GM11168 (cell line): ENCODE data around the gene ADCY3.
"Not testable (repeated sequence)": the region's sequence is repeated elsewhere in the genome, so short reads cannot be mapped to it uniquely, and the experiment has no call there.

Source experiments
- in situ Hi-C: fragments of 300-500 bp; cut with MboI; formaldehyde crosslinking; loops from one replicate; pipeline ENCODE4 v1.12.0; 2022; ENCODE audit warnings: low sequenced_read_pairs; ENCODE audit not compliant: unreplicated experiment

Gene ADCY3

DNA sequence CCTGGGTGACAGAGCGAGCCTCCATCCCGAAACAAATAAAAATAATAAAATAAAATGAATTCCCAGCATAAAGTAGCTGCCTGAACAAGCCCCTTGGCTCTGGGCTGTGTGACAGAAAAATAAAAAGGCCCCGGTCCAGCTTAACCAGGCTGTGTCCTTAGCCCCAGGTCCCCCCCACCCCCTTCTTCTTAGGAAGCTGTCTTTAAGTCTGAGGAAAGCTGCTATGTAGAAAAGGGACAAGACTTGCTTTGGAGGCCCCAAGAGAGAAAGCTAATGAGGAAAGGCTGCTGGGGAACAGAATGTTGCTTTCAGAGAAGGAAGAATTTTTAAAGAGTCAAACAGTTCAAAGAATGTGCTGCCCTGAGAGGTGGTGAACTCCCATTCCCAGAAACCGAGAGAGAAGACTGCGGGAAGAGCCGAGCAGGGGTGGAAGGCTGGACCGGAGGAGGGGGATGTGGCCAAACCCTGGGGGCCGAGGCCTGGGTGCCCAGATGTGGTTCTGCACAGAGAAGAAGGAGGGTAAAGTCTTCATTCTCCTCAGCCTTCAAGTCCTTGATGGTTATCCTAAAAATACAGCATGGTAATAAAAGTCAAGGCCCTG lies 64.9 kb downstream of the ADCY3 start:
- in situ Hi-C loops = no loop called here

DNA sequence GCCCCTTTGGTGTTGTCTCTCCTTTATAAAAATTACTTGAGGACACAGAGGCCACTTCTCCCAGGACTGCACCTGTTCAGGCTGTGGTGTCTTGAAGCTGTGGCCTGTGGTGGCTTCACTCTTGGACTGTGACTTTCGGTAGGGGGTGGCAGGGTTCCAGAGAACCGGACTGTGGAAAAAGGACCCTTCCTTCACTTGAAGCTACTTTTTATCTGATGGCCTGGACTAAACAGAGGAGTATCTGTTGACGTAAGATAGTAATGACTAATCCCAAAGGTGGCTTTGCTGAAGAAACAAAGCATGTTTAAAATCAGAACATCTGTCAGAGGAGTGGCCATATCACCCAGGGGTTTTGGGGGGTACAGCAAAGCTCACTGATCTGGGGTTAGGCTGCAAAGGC lies 66.0 kb downstream of the ADCY3 start:
- in situ Hi-C loops = no loop called here

DNA sequence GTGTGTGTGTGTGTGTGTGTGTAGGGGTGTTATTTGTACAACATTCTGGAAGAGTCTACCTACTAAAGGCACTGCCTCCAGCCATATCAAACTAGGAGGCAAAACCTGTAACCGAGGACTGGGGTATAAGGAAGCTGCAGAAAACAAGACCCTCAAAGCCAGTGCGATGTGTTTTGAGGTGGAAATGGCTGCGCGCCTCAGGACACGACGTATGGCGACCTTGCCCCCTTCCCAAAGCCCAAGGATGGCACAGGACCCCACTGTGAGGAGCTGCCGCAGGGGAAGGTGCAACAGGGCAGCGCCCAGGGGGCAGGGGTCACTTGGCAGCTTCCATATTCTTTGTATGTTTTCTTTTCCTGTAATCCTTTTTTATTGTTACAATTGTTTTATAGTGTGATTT lies 67.0 kb downstream of the ADCY3 start:
- in situ Hi-C loops = no loop called here

DNA sequence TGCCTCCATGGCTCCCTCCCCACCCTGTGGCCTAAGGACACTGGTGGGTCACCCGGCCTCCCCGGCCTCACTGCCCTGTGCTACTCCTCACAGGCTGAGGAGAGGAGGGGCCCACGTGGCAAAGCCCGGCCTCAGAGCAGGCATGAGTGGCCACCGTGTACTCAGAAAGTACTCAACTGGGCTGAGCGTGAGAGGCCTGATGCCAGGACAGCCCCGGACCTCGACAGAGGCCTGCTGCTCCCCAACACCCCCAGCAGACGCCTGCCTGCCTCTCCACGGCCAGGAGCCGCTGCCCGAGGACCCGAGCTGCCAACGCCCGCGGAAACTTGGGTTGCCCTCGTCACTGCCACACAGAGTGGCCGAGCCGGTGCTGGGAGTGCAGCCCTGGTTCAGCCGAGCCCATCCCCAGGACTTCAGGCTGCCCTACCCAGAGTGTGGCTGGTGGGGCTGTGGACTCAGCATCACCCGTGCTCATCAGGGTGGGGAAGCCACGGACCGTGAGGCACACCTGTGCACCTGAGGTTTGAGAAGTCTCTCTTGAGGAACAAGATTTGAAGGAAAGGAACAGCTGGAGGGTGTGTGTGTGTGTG lies 67.5 kb downstream of the ADCY3 start:
- in situ Hi-C loops = no loop called here

DNA sequence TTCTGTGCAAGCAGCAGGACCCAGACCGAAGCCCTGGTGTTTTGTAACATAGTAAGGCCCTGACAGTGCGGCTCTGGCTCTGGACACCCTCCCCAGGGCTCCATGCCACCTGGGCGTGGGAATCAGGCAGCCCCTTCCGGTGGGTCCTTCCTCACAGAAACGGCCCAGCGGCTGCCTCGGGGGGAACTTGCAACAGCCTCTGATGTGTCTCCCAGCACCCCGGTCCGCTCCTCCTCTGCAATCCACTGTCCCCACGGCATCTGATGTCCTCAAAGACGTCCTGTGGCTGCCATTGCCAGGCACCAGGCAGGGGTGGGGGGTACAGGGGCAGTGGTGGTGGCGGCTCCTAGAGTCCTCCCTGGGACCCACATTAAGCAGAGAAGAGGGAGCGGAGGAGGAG lies 68.0 kb downstream of the ADCY3 start:
- in situ Hi-C loops = no loop called here

DNA sequence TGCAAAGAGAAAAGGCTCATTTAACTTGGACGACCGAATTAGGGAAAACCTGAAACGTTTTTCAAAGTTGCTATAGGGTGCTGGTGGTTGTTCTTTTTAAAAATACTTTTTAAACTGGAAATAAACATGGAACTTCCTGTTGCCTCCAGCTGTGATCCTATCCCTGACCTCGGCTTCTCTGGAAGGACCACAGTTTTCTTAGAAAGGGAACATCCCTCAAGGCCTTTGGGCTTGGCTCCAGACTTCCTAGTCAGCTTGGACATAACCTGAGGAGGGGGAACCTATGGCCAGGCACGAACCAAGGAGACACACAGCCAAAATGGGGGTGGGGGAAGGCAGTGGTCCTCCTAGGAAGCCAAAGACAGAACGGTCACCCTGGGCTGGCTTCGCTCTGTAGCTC lies 69.1 kb downstream of the ADCY3 start:
- in situ Hi-C loops = no loop called here

DNA sequence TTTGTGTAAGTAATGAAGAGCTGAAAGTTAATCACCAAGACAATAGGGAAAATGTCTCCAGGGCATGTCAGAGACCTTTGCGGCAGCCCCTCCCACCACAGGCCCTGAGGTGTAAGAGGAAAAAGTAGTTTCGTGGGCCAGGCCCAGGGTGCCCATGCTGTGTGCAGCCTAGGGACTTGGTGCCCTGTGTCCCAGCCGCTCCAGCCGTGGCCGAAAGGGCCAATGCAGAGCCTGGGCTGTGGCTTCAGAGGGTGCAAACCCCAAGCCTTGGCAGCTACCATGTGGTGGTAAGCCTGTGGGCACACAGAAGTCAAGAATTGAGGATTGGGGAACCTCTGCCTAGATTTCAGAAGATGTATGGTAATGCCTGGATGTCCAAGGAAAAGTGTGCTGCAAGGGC lies 74.3 kb downstream of the ADCY3 start:
- in situ Hi-C loops = no loop called here

DNA sequence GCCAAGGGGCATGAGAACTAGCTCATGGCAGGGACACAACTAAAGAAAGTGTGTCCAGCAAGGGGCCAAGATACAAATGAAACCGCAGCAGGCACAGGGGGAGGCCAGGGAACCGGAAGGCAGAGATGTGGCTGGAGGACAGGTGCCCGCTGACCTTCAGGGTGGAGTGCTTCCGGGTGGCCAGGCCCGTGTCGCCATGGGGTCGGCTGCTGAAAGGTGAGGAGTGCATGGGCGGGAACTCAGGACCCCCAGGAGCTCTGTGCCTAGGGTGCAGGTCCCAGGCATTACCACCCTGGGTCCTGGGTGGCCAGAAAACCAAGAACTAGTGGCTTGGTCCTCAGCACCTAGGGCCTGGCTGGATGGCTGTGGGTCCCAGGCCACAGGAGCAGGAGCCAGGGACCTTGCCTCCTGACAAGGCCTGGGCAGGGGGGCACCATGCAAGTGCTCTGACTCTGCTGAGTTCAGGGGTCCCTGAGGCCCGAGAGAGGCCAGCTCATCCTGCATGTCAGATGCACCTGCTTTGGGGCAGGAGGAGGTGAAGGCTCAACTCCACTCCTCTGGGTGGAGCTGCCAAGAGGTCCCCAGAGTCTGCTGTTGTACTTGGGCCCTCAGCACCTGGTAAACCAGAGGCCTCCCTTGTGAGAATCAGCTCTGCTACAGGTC lies 75.9 kb downstream of the ADCY3 start:
- in situ Hi-C loops = no loop called here

DNA sequence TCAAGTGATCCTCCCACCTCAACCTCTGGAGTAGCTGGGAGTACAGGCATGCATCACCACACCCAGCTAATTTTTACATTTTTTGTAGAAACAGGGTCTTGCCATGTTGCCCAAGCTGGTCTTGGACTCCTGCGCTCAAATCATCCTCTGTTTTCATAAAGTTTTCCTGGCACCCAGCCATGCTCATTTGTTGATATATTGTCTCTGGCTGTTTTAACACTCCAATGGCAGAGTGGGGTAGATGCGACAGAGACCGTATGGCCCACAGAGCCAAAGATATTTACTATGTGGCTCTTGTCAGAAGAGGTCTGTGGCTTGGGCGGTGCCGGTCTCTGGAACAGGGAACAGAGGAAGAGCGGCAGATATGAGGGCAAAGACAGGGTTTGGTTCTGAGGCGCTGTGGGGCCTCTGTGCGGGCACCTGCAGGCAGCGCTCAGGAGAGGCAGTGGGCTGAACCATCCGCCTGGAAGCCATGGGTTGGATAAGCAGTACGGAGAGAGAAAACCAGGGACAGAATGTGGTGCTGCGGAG lies 76.6 kb downstream of the ADCY3 start:
- in situ Hi-C loops = no loop called here

DNA sequence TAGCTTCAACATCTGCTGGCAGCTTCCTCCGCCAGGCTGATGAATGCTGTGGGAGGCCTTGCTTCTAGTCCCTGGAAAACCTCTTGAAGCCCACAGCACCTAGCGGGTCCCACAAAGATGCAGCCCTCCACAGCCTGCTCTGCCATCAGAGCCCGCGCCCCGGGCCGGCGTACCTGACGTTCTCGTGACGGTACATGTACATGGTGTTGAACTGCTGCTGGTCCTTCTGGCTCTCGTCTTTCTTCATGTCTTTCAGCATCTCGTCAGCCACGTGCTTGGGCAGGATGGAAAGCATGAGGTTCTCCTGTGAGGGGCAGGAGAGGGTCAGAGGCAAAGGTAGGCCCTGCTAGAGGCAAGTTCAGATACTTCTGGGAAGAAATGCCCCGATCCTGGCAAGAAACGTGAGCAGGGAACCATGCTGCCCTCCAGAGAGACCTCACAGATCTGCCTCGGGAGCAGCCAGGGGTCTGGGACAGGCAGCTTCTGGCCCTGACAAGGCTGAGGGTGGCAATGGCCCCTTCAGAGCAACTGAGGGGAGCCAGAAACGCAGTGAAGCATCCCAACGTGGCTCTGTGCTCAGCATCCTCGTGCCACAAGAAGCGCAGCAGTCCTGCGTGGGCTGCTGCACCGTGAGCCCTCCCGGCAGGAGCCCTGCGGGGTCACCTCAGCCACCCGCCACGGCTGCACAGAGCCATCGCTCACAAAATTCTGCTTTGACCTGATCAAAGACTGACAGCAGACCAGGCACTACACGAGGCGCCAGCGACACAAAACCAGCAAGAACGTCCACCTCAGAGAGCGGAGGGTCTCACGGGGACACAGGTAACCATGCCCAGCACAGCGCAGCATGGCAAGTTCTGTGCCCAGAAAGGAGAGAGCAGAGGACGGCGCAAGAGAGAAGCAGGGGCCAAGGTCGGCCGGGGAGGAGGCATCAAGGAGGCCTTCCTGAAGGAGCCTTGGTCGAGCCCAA lies 77.7 kb downstream of the ADCY3 start:
- in situ Hi-C loops = no loop called here

DNA sequence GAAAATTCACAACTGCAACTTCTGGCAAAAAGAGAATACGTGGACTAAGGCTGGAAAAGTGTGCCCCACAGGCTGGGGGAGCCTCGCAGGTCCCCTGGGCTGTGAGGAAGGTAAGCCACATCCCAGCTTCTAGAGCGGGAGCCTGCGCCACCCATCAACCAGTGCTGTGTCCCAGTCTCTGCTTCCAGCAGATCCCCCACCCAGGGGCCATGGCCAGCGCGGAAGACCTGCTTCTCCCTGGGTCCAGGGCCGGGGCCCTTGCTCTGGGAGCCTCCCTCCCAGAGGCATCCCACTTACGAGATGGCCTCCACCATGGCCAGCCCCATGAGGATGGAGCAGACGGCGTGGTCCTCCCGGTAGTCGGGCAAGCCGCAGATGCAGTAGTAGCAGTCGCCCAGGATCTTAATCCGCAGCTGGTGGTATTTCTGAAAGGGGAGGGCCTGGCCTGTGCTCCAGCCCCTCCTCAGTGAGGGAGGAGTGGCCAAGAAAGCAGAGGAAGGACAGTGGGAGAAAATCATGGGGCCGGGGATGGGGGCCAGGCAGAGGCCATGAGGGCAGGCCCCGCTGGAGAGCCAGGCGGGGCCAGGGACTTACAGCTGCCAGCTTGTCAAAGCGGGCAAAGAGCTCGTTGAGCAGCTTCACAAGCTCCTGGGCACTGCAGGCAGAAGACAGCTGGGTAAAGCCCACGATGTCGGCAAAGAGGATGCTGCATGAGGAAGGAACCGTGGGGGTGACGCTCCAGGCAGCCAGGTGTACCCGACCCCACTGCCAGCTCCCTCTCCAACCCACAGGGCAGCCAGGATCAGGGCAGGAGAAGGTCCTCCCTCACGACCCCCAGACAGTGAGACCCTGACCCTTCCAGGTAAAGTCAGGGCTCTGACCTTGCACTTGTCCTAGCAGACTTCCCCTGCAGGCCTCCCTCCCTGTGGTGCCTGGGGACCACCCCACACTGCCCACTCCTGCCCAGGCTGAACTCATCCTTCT lies 78.8 kb downstream of the ADCY3 start:
- in situ Hi-C loops = no loop called here

DNA sequence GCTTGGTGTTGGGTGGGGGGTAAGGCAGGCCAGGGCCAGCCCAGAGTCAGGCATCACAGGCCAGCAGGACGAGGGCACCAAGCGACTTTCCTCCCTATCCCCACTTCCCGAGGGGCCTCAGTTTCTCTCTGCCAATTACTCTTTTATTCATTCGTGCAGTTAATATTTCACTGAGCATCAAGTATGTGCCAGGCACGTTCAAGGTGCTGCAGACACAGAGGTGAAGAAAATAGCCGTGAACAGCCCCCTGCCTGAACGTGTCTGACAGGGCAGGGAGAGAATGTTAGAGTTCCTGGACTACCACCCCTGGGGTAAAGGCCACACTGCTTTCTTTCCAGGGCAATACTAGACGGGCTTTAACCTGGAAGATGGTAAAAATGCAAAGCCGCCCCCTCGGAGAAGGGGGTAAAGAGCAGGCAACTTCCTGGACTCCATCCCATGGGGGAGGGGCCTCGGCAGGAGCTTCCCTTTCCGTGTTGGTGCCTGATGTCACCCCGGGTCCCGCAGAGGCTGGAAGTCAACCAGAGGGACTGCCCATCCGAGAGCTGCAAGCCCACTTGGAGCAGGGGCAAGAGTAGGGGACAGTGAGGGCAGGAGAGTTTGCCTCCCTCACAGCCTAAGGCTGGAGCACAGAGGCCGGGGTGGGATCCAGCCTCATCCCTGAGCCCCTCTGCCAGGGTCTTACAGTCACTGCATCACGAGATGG lies 79.7 kb downstream of the ADCY3 start:
- in situ Hi-C loops = no loop called here

DNA sequence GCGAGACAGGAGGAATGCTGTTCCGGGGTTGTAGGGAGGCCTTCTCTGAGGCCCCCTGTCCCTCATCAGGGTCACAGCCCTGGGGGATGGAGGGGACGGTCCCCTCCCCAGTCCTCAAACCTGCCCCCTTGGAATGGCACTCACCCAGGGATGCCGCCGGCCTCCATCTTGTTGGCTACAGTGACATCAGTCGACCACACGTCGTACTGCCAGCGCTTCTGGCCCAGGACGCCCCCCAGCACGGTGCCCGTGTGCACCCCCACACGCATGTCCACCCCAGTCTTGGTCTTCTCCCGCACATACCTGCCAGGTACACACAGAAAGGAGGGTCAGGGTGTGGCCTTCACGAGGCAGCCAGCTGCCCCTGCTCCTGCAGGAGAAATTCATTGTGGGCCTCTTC lies 80.3 kb downstream of the ADCY3 start:
- in situ Hi-C loops = no loop called here

DNA sequence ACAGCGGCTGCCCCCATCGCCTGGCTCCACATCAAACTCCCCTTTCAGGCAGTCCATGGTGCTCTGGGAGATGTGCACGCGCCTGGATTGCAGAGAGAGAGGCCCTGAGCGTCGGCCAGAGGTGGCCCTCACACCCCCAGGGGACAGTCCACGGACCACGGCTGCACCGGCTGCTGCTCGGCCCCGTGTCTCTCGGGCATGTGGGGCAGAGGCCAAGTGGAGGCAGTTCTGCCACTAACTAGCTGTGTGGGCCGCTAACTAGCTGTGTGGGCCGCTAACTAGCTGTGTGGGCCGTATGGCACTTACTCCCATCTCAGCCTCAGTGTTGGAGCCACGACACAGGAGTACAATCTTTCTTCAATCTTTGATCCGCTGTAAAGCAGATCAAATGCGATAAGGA lies 81.5 kb downstream of the ADCY3 start:
- in situ Hi-C loops = no loop called here

DNA sequence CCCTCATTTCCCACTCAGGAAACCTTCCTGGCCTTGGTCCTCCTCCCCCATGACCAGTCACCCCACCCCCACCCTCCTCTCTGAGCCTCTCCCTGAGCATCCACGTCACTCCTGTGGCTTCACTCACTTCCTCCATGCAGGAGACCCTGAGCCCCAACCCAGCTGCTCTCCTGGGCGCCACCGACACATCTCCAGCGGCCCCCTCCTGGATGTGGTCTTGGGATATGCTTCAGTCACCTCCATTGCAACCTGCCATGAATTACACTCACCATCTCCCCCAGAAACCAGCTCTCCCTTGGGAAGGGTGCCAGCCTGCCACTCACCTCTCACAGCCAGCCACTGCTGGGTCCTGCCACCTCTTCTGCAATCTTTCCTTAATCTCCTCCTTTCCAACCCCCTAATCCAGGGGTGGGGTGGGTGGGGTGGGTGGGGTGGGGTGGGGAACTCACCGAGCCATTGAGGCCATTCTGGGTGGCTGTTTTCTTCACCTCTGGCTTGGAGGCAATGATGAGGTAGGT lies 82.0 kb downstream of the ADCY3 start:
- in situ Hi-C loops = no loop called here

DNA sequence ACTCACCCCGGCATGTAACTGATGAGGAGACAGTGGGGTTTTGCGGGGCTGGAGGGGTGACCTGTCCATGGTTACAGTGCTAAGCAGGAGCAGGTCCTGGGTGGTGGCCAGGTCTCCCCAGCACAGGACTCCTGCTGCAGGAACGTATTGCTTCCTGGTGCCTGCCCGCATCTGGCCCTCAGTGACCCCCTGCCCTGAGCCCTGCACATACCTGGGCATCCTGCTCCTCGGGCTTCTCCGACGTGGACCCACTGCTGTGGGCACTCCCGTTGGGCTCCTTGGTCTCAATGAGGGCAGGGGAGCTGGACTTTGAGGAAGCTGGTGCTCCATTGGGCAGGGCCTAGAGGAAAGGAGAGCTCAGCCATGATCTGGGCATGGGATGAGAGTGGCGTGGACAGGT lies 83.3 kb downstream of the ADCY3 start:
- in situ Hi-C loops = no loop called here

DNA sequence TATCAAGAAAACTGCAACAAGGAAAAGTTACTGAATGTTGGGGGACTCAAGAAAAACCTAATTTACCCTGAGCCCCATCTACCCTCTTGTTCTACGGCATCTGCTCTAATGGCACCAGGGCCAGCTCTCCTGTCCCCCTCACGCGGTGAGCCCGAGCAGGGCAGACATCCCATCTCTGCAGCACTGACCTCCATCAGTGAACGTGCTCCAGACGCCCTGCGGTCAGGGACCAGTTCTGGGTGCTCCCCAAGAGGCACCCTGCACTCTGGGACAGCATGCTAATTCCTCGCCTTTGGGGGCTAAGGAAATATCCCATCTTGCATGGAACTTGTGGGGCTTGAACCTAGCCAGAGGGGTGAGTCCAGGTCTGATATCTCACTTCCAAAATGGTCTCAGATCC lies 83.8 kb downstream of the ADCY3 start:
- in situ Hi-C loops = no loop called here

DNA sequence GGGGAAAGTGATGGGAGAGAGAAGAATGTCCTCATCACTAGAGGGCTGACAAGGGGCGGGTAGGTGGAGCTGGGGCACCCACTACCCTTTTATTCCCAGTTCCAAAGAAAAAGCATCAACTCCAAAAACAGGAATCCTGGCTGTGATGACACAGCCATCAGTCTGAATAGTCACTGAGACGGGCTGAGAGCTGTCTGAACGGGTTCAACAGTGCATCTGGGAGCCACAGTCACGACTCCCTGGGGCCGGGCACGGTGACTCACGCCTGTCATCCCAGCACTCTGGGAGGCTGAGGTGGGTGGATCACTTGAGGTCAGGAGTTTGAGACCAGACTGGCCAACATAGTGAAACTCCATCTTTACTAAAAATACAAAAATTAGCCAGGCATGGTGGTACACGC lies 84.6 kb downstream of the ADCY3 start:
- in situ Hi-C loops = not testable (repeated sequence)
